Frontal cortex (tissue), 4 donors: ENCODE data around the gene ZNRF1. TPM values are rescaled to one million over a fixed set of nuclear protein-coding genes. Genes with fewer than 3 reads are reported as not detected.
A peak's percentile ranks its signal among the peaks of the same experiment; 100 is the strongest.
"Not testable (repeated sequence)": the region's sequence is repeated elsewhere in the genome, so short reads cannot be mapped to it uniquely, and the experiment has no call there.

Experiments
- DNase-seq, 2 donors: peaks; one replicate each; pipeline ENCODE4 v3.0.0; 2012; ENCODE audit warnings: low spot score in 2 of 2
- FAIRE-seq: peaks from 2 replicates; lab custom pipeline; 2012; peaks lifted over from hg19 to GRCh38; lab: Jason Lieb, UNC
- total RNA-seq: library from RNA; depleted of rRNA; stranded (reverse); fragments of >200 nt; gene quantifications from one replicate; pipeline ENCODE4 v1.2.3, GENCODE V29; 2014
- donor health status: control.
- donor health status: control.
- donor health status: control.

ZNRF1 gene
- total RNA-seq, 1 donor from 2014 or later = 19.2 TPM

DNA sequence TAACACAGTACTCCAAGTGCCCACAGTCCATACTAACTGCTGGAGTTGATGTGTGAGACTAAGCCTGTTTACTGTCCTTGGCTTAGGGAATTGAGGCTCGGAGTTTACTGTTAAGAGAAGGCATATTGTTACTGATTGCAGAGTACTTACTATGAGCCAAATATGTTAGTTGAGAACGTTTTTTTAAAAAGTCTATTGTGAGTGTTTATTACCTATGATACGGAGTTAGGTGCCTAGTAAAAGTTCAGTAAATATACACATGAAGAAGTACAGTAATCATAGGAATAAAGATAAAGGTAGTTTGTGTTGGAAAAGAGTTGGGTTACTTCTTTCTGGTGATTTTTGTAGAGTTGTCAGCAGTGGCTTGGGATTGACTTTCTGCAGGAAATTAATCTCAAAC is 25.4 kb downstream of the ZNRF1 start:
- DNase-seq = no peak
- FAIRE-seq = no peak

DNA sequence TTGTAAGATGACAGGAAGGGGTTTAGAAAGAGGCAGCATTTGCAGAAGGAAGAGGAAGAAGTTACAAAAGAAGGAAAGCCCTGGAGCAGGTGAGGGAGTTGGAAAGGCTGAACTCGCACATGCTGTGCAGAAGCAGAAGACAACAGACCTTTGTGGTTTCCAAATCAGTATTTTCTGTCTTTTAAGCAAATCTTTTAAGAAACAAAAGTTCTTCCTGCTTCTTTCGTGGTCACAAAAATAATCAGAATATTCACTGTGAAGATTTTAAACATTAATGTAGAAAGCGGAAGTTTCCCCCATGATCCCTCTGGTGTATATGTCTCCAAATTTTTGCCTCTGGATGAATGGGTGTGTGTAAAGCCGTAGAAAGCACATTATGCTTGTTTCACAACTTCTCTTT is 25.8 kb downstream of the ZNRF1 start:
- FAIRE-seq = no peak
- DNase-seq = no peak

DNA sequence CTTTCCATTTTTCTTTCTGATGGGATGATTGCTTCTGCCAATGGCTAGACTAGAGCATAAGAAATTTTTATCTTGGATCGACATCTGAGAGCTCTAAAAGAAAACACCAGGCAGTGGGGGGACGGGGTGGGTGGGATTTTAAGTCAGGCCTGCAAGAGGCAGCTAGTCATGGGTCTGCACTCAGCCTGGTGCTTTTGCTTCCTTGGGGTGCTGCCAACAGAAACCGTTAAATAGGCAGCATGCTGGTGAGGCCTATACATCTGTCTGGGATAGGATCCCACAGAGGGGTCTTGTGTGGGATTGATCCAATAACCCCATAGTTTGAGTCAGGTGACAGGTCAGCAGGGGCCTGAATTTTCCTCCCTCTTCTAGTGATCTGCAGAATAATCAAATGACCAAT is 26.9 kb downstream of the ZNRF1 start:
- DNase-seq (no peak), FAIRE-seq (no peak)

DNA sequence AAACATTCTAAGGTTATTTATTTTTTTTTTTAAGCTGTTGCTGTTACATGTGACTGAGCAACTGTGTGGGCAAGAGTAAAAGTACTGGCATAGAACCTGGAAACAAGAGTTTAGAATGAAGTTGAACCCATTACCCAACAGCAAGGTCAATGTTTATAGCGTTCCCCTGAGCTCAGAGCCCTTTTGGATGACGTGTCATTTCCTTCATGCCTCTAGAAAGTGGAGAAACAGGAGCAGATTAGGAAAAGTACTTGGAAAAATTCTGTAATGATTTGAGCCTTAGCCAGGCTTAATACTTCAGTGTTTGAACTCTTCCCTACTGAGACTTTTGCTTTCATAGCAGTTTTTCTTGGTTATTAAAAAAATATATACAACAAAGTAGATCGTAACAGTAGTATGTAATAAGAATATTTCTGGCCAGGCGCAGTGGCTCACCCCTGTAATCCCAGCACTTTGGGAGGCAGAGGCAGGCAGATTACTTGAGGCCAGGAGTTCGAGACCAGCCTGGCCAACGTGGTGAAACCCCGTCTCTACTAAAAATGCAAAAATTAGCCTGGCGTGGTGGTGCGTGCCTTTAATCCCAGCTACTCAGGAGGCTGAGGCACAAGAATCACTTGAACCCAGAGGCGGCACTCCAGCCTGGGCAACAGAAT is 27.5 kb downstream of the ZNRF1 start:
- peak in 1 of 2 donors; percentile 22 for DNase-seq
- FAIRE-seq = not testable (repeated sequence)

DNA sequence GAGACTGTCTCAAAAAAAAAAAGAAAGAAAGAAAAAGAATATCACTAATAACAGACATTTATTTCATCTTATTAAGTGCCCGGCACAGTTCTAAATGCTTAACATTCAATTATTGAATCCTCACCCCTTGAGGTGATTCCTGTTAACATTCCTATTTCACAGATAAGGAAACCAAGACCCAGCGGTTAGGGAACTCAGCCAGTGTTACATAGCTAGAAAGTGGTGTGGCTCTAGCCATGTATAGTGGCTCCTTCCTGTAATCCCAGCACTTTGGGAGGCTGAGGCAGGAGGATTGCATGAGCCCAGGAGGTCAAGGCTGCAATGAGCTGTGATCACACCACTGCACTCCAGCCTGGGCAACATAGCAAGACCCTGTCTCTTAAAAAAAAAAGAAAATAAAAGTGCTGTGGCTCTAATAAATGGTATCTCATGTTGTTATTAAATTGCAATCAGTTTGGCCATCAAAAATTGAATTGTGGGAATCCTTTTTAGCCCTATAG is 28.1 kb downstream of the ZNRF1 start:
- DNase-seq (no peak), FAIRE-seq (no peak)

DNA sequence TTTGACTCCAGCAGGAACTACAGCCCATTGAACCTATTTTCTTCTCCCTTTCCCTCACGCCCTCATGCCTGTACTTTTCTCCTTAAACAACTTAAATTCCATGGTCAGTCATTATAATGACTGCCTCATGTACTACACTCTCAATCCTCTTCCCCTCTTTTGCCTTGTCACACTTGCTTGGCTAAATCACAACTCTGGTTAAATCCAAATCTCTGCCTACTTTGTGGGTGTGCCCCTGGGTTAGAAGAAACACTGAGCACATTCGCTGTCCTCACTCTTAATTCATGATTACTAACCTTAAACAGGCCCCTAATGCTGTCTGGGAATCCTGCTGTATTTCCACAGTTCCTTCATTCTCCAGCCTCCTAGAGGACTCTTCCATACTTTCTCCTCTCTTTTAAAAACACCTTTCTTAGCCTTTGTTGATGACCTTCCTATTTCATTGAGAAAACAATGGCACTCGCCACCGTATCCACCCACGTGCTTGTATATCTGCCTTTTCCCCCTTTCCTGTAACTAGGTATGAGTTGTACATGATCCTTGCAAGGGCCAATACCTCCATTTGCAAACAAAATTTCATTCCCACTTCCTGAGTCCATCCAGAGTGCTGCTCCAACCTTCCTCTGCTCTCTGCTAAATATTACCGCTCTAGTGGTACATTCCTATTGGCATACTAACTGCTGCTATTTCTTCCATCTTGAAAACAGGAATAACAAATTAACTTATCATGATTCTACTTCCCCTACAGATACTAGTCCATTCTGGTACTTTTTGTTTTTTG is 28.9 kb downstream of the ZNRF1 start:
- FAIRE-seq = no peak
- DNase-seq = no peak

DNA sequence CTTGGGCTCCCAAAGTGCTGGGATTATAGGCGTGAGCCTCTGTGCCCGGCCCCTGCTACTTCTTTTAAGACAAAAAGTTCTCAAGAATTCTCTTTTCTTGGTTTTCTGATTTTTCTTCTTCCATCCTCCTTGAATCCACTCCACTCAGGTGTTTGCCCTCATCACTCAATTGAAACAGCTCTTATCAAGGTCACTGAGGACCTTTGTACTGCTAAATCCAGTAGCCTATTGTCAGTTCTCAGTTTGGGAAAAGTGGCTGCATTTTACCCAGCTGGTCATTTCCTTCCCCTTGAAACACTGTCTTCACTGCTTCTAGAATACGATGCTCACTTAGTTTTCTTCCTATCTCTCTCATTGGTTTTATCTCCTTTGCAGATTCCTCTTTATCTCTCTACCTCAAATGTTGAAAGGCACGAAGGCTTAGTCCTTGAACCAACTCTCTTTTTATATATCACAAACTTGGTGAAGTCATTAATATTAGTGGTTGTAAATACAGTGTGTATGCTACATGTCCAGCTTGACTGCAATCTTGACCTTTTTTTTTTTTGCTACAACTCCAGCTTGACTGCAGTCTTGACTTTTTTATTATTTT is 29.8 kb downstream of the ZNRF1 start:
- FAIRE-seq (no peak), DNase-seq (no peak)

DNA sequence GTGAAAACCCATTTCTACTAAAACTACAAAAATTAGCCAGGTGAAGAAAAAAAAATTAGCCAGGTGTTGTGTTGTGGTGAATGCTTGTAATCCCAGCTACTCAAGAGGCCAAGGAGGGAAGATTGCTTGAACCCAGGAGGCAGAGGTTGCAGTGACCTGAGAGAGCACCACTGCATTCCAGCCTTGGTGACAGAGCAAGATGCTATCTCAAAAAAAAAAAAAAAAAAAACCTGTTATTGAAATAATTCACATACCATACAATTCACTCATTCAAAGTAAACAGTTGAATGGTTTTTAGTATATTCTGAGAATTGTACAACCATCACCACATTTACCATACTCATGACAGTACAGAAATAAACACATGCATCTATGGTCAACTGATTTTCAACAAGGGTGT is 31.0 kb downstream of the ZNRF1 start:
- DNase-seq = no peak

DNA sequence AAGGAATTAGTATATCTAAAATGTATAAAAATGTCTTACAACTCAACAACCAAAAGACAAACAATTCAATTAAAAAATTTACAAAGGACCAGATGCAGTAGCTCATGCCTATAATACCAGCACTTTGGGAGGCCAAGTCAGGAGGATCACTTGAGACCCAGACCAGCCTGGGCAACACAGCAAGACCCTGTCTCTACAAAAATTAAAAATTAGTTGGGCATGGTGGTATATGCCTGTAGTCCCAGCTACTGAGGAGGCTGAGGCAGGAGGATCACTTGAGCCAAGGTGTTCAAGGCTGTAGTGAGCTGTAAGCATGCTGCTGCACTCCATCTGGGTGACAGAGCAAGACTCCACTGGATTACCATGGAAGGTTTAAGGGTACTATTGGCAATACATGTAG is 33.8 kb downstream of the ZNRF1 start:
- FAIRE-seq = no peak
- DNase-seq = no peak

More for the DNA sequence above, 31.0 kb downstream of the ZNRF1 start:
- FAIRE-seq = no peak

DNA sequence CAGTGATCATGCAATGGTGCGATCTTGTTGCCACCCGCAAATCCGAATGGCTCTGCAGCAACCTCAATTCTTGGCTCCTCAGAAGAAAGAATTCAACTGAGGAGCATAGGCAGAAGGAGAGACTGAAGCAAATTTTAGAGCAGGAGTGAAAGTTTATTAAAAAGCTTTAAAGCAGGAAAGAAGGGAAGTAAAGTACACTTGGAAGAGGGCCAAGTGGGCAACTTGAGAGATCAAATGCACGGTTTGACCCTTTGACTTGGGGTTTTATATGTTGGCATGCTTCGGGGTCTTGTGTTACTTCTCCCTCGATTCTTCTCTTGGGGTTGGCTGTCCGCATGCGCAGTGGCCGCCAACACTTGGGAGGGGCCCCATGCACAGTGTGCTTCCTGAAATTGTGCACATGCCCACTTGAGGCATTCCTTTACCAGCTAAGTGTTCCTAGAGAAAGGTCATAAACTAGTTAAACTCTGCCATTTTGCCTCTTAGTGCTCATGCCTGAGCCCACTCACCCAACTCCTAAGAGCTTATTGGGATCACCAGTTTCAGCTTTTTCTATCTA is 36.7 kb downstream of the ZNRF1 start:
- DNase-seq (no peak), FAIRE-seq (no peak)

DNA sequence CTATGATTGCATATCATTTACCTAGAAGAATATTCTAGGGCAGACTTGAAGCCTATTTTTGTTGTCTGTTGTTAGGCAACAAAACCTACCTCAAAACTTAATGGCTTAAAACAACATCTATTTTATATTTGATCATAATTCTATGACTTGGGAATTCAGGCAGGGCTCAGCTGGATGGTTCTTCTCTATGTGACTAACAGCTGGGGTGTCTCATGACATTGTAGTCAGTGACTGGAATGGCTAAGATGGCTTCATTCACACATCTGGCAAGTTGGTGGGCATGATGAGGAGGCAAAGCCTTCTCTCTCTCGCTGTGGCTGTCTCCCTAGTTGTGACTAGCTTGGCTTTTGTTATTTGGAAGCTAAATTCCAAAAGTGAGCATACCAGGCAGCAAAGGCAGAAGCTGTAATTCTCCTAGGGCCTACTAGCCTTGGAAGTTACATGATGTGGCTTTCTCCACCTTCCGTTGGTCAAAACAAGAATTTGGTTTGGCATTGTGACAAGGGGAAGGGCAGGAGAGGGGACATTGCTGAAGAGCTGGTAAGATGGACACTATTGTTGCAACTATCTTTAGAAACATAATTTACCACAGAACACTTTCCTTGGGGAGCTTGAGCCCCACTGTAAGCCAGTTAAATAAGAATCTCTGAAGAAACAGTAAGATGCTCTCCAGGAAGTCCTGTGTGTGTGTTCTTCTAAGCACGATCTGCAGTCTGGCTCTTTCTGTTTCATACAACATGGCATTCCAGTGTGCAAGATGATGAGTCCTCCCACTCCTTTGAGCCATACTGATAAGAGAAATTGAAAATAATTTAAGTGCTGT is 39.4 kb downstream of the ZNRF1 start:
- DNase-seq = no peak
- FAIRE-seq = no peak

DNA sequence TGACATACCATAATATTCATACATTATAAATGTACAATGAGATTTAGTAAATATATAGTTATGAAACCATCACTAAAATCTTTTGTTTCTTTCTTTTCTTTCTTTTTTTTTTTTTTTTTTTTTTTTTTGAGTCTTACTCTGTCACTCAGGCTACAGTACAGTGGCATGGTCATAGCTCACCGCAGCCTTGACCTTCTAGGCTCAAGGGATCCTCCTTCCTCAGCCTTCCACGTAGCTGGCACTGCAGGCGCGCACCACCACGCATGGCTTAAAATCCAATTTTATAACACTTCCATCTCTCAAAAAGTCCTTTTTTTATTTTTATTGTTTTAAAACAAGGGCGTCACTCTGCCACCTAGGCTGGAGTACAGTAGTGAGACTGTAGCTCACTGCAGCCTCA is 41.1 kb downstream of the ZNRF1 start:
- FAIRE-seq (no peak), DNase-seq (no peak)

DNA sequence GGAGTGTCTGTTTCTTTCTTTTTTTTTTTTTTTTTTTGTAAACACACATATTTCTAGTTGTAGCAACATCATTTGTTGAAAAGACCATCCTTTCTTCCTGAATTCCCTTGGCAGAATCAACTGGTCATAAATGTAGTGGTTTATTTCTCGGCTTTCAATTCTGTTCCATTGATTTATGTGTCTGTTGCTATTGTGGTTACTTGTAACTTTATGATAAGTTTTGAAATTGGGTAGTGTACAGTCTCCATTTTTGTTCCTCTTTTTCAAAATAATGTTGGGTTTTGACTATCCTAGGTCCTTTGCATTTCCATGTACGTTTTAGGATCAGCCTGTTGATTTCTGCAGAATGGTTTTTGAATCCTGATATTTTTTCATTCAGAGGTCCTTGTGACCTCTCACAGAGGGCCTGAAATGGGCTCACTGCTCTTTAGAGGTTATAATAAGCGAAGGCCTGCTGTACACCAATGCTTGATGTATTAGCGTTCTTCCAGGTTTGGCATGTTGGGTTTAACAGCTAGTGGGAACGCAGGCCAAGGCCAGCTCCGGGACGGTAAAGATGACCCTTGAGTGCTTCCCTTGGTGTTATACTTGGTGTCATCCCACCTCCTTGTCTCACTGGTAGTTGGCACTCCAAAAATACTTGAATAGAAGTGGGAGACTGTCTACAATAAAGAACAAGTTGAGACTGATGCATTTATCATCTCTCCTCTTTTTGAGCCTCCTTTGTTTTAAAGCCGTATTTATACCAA is 43.8 kb downstream of the ZNRF1 start:
- FAIRE-seq (no peak), DNase-seq (no peak)

DNA sequence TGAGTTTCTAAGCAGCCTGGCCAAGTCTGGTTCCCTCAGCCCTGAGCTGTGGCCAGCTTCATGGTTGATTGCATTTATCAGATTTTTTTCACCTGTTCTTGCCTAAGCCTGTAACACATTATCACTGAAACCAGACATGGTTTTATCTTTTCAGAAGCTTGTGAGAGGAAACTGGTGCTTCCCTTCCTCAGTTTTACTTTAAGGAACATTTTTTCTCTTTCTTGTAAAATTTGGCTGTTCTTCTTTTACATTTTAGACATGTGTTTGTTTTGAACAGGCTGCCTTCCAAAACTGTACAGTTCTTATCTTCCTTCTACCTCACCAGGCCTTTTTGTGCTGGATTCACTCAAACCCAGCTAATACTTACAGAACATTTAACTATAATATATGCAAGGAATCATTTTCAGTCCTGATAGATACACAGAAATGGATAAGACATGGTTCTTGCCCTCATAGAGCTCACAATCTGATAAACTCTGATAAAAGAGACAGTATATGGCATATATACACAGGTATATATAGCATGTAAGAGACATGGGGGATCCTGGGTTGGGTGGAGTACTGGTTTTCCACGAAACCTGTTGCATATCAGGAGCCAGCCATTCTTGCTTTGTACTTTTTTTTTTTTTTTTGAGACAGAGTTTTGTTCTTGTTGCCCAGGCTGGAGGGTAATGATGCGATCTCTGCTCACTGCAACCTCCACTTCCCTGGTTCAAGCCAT is 44.5 kb downstream of the ZNRF1 start:
- FAIRE-seq = no peak
- no peak for DNase-seq

DNA sequence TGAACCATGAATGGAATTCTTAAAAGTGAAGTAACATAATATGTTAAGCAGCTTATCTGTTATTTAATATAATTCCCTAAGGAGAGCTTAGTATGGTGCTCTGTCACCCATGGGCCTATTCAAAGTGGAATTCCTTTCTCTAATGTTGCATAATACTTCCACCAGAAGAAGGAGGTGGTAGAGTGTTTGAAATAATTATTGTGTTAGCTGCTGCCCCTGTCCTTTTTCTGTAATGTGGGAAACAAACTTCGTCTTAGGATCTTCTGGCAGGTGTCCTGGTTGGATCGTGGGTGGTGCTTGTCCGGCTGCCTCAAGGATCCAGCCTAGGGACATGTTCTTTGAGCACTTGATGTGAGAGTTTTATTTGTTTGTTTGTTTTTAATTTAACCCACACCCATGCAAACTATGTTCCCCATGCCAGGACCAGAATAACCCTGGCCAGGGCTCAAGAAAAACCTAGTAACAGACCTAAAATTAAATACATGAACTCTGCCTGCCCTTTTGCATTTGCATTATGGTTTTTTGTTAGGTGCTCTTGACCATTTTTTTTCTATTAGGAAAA is 46.1 kb downstream of the ZNRF1 start:
- DNase-seq (no peak), FAIRE-seq (no peak)

DNA sequence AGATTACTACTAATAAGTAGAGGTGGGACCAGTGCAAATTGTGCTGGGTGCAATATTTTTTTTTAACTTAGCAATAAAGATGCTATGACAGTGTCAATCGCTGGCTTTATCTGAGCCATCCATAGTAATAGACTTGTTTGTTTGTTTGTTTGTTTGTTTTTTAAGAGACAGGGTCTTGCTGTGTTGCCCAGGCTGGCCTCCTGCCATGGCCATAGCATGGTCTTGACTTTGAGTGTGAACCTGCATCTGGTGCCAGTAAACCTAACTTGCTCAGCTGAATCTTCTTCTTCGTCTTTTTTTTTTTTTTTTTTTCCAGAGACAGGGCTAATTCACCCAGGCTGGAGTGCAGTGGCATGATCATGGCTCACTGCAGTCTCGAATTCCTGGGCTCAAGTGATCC is 46.6 kb downstream of the ZNRF1 start:
- DNase-seq = no peak
- no peak for FAIRE-seq

DNA sequence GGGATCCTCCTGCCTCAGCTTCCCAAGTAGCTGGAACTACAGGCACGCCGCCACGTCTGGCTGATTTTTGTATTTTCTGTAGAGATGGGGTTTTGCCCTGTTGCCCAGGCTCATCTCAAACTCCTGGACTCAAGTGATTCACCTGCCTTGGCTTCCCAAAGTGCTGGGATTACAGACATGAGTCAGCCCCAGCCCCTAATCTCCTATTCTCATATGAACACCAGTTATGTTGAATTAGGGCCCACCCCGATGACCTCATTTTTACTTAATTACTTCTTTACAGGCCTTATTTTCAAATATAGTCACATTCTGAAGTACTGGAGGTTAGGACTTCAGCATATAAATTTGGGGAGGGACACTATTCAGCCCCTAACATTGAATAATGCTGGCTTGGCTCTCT is 49.2 kb downstream of the ZNRF1 start:
- FAIRE-seq (no peak), DNase-seq (no peak)

DNA sequence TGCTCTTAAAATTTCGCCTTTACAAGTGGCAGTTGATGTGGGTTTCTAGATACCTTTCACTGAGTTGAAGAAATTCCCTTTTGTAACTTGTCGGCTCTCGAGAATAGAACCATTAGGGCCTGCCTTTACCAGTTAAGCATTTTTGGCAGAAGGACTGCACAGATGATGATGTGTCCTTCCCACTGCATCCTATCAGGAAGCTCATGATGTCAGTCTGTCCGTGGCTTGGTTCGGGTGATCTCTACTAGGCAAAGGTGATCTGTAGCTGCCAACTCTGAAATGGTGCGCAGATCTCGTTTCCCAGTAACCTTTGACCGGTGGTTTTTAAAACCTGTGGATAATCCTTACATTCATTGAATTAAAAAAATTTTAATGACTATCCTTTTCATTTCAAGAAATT is 49.7 kb downstream of the ZNRF1 start:
- DNase-seq (no peak), FAIRE-seq (no peak)
